Effector CD4-positive, alpha-beta T cell (primary cell): ENCODE results near the gene CPEB4.

Source experiments
- DNase-seq: peaks from one replicate; pipeline ENCODE4 v3.0.0-alpha.2; 2020
- total RNA-seq: gene quantifications from one replicate; lab custom pipeline; 2026; lab: John Stamatoyannopoulos, UW

CPEB4 gene
- total RNA-seq: 61.9 reads per million, percentile 73 among the genes with 10 or more reads in this experiment

DNA sequence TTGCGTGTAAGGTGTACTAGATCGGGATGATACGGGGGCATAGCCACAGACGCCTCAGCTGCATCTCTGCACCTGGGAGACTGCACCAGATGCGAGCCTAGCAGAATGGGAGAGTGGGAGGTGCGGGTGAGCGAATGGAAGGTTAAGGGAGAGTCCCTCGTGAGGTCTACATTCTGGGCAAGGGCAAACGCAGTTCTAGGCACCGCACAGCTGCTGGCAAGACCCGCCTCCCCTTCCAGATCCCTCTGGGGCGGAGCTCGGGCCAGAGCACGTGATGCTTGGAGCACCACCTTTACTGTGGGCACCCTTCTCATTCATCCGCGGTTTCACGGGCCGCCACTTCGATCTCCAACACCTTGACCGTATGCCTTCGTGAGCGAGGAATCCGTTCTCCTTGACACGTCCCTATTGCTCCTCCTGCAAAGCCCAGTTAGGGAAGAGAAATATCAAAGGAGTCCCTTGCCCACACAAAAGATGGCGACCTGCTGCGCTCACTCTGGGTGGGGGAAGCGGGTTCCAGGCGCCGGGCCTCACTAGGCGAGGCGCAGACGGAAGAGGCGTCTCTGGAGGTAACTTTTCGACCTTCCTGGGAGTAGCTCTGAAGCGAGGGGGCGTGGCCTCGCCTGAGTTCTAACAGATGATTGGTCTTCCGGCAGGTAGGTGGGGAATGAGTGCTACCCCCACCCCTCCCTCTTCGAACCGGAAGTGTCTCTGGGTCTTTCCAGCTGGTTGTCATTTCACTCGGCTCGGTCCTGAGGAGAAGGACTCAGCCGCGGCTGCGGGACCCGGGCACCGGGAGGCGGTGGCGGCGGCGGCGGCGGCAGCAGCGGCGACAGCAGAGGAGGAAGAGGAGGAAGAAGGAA is at the start of gene CPEB4:
TSS of gene CPEB4 (plus strand) at position 740 of the 863 bp plus-strand sequence. CDS start 1,385 bp downstream, outside the sequence.
- DNase-seq: peak; percentile 93

DNA sequence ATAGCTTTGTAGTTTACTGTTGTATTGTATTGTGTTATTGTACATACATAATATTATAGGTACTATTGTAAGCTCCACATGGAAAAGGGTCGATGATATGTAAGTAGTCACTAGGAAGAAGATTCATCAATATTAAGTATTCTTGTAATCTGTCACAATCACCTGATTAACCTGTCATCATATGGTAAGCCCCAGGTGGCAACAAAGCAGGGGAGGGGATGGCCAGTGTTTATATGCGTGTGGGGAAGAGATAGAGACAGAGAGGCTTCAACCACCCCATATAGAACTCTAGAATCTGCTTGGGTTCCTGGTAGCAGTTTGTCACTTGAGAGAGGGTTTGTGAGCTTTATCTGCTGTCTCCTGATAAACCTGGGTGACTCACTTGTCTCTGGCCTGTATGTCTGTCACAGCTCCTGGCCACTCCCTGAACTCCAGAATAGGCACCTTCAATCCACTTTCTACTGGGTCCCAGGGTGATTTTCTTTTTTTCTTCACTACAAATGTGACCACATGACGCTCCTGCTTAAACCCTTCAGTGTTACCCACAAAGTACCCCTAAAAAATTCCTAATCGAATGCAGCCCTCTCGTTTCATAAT is 48.9 kb upstream of the CPEB4 start:
- DNase-seq: no peak

DNA sequence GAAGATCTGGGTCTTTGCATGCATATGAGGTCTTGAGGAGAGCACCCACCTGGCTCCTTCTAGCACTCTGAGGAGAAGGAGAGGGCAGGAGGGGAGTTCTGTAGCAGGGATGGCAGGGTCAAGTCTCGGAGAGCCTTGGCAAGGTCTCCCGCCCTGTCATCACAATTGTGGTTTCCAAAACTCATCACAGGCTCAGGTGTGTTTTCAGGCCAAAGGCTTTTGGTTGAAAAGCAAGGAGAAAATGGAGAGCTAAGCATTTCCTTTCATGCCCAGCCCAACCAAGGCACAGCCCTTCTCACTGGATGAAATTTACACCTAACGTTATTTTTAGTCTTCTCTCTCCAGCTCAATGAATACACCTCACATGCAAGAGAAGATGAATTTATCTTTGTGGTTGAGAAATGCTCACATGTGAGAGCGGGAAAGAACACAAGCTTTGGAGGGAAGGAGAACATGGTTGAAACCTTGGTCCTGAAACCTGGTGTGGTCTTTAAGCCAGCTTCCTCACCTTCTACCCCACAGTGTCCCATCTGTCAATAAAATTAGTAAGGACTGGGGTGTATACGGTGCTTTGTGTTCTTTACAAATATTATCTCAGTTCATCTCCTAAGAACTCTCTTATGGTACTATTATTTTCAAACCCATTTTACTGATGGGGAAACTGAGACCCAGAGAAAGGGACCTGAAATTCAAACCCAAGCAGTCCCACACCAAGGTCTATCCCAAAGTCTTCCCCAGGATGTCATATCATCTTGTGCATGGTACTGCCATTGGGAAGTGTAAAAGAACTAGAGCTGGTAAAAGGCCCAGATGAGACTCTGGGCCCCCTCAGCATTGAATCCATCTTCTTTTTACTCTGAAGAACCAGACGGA is 47.8 kb upstream of the CPEB4 start:
- DNase-seq: no peak

DNA sequence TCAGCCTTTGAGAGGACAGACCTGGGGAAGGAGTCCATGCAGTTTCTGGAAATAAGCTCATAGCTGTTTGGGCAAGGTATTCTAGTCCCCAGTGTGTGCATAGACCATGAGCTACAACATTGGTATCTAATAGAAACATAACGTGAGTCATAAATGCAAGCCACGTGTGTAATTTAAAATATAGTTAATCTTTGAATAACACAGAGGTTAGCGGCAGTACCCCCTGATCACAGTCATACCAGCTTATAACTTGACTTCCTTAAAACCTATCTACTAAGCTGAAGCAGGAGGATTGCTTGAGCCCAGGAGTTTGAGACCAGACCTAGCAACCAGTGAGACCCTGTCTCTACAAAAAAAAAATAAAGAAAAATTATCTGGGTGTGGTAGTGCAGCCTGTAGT is 46.4 kb upstream of the CPEB4 start:
- DNase-seq: no peak

DNA sequence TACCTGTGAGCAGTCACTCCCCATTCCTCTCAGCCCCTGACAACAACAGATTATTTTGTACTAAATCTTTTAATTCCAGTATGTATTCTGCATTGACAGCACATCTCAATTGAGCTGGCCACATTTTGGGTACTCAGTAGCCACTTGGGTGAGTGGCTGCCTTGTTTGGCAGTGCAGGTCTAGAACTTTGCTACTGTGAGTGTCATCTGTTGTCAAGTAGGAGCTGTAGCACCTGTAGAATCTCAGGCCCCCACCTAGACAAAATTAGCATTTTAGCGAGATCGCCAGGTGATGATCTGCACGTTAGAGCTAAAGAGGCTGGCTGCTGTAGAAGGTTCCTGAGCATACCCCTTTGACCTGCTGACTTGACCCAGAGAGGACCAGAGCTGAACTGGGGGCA is 44.4 kb upstream of the CPEB4 start:
- DNase-seq: no peak

DNA sequence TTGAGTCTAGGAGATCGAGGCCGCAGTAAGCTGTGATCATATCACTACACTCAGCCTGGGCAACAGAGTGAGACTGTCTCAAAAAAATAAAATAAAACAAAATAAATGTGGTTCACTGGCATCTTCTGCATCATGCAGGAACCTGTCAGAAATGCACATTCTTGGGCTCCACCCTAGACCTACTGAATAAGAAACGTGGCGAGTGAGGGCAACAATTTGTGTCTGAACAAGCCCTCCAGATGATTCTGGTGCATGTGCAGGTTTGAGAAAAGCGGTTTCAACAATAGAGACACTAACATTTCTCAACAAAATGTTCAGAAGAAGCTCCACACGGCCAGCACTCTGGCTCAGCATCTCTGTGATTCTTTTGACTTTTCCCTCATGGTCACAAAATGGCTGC is 42.8 kb upstream of the CPEB4 start:
- DNase-seq: no peak

DNA sequence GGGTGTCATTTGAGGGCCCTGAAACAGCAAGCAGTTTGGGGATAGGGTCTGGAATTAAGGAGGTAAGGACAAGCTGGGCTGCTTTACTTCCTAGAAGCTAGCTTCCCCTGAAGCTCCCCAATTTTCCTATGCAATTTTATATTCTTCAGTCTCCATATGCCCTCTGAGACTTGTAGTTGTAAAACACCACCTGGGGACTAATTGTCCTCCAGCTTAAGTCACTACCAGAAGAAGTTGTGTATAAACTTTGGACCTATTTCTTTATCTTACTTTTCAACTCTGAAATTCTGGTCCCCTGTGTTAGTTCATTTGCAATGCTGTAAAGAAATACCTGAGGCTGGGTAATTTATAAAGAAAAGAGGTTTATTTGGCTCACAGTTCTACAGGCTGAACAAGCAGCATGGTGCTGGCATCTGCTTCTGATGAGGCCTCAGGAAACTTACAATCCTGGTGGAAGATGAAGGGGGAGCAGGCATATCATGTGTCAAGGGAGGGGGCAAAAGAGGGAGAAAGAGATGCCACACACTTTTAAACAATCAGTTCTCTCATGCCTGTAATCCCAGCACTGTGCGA is 41.1 kb upstream of the CPEB4 start:
- DNase-seq: no peak

DNA sequence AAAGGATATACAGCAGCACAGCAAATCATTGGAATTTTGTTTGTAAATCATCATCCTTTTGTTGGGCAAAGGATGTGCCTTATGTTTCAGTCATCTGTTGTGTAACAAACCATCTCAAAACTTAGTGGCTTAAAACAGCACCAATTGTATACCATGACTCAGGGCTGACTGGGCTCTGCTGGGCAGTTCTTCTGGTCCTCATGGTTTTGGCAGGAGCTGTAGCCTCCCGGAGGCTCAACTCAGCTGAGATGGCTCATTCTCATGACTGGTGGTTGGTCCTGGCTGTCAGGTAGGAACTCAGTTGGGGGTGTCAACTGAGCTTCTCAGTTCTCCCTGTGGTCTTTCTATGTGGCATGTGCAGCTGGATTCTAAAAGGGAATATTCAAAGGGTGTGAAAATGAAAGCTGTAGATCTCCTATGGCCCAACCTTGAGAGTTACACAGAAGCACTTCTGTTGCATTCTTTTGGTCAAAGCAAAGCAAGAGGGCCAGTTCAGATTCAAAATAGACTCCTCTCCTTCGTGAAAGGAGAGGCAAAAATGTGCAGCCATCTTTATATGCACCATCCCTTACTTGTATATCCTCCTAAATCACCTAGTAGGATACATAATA is 39.1 kb upstream of the CPEB4 start:
- DNase-seq: no peak

DNA sequence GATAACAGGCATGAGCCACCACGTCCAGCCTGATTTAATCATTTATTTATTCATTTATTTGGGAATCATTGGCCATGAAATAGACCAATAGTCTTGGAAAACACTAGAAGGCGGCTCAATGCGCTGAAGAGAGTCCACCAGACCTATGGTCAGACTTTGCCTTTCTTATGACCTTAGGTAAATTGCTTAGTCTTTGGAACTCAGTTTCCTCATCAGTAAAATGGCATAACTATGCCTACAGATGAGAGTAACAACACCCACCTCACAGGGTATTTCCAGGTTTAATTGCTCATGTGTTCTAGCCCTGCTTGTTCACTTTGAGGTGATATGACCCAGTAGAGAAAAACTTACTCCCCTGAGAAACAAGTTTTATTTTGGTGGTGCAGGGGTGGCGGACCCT is 38.2 kb upstream of the CPEB4 start:
- DNase-seq: no peak

DNA sequence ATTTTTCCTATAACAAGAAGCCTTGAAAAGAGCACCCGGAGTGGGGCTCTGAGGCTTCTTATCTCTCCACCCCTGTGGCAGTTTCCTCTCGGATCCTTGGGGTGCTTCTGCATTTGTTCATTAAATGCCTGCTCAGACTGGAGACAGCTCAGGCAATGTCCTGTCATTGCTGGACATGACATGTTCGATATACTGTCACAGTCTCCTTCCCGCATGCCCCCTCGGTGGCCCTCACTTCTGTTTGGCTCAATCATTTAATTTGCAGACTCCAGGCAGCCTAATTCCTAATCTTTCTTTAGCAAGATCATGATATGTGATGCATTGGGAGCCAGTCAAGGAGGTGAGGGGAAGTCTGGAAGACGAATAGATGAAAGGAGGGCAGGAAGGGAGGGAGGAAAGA is 37.5 kb upstream of the CPEB4 start:
- DNase-seq: no peak

DNA sequence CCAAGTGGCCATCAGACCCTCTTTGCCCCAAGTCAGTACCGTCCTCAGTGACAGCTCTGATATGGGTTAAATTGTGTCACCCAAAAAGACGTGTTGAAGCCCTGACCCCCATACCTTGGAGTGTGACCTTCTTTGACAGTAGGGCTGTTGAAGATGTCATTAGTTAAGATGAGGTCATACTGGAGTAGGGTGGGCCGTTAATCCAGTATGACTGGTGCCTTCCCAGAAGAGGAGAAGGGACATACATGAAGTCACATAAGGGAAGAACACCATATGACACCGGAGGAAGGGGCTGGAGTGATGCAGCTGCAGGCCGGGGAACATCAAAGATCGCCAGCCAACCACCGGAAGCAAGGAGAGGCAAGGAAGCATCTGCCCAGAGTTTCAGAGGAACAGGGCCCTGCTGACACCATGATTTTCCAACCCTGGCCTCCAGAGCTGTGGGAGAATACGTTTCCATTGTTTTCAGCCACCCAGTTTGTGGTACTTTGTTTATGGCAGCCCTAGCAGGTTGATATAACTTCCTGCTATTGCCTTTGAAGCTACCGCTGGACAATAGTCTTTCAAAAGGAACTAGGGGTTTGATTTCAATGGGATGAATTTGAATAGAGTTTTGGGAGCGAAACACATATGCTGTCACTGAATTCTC is 36.4 kb upstream of the CPEB4 start:
- DNase-seq: no peak

DNA sequence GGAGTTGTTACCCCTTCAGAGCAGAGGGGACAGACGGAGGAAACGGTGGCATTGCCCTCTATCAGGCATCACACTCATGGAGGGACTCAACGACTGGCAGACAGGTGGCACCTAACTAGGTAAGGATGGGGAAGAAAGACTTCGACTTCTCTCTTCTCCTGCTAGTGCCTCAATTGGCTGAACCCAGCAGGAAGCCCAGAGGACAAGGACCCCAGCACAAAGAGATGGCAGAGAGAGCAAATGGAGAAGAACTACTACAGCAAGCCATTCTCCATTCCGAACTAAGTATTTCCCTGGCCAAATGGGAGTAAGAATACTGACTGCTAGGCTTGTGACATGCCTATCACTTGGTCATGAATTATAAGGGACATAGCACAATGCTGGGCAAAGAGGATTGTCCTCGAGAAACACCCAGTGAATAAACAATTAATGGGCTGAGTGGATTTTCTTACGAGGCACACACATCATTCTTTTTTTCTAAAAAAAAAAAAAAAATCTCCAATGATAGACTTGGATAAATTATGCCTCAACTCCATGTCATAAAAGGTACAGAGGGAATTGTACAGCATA is 35.3 kb upstream of the CPEB4 start:
- DNase-seq: no peak

DNA sequence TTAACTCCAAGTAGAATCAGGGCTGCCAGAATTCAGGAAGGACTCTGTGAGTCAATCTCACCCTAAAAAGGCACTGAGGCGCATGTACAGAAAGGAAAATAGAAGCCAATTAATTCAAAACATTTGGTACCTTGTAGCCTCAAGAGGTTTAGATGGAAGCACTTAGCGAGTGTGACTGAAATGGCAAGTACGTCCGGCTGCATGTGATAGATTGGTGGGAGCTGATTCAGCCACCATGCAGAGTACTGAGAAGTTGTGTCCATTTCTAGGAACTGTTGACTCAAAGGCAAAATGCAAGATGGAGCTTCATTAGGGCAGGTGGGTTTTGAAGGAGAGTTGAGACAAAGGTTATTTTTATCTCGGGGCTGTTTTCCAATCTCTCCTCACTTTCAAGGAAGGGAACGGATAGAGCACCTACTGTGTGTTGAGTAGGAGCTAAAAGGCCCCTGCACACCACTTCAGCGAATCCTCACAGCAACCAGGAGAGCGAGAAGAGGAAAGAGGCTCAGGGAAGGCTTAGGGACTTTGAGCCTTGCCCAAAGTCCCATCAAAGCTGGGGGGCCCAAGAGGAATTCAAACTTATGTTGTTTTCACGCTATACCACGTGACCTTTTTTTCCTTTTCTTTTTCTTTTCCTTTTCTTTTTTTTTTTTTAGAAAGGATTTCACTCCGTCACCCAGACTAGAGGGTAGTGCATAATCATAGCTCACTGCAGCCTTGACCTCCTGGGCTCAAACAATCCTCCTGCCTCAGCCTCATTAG is 34.6 kb upstream of the CPEB4 start:
- no peak for DNase-seq

DNA sequence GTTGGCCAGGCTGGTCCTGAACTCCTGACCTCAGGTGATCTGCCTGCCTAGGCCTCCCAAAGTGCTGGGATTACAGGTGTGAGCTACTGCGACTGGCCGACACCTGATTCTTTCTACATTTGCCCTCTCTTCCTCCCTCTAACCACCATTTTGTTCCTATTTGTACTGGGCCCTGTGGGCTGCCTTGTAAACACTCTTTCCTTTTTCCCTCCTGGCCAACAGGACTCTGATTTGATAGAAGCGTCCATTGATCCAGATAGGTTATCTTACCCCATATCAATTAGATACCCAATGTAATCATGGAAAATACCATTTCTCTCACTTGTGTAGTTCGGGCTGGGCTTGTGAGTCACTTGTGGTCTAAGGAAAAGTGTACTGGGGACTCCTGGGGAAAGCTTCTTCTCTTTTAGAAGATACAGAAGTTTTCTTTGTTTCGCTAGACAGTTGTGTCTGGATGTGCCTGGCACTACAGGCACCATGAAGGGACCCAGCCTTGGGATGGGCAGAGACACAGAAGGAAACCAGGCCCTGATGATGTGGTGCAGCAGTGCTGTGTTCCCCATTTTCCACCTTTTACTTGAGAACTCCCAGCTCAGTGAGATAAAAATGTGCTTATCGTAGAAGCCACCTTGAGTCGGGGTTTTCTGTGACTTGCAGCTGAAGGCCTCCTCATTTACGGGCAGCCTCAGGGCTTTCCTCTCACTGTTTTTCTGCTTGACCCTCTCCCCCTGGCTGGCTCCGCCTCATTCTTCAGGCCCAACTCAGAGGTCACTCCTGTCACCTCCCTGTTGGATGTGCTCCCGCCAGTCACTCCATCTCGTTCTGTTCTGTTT is 32.8 kb upstream of the CPEB4 start:
- DNase-seq: no peak

DNA sequence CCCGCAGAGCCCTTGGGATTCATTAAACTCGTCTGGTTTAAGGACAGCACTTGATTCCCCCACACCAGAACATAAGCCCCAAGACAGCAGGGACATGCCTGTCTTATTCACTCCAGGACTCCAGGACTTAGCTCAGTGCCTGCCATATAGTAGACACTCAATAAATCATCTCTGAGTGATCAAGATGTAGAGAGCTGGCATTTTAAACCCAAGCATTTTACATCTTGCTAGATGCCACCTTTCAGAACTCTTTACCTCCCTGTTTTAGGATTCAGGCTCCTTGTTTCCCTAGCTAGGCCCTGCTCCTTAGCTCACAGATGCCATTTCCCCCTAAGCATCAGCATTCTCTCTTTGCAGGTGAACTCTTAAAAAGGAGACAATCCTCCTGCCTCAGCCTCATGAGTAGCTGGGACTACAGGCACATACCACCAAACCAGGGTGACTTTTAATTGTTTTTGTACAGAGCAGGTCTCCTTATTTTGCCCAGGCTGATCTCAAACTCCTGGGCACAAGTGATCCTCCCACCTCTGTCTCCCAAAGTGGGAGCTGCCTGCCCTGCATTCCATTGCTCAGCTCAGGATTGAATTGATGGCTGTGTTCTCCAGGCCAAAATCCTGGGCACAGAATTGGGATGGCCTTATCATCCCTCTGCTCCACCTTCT is 32.0 kb upstream of the CPEB4 start:
- DNase-seq: no peak

DNA sequence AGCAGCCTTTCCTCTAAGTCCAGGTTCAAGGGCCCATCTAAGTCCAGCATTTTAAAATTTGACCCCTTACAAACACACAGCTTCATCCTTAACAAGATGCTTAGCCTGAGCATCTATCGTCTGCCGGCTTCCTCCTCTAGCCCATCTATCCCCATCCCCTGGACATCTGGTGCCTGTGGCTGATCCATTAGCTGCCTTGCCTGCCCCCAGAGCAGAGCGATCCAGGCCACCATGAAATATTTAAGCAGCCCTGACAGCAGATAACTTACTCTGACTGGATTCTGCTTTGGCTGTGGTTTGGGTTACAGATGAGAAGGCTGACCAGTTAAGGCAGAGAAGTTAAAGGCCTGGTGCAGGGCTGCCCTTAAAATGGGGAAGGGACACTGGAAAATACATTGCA is 30.9 kb upstream of the CPEB4 start:
- DNase-seq: no peak

DNA sequence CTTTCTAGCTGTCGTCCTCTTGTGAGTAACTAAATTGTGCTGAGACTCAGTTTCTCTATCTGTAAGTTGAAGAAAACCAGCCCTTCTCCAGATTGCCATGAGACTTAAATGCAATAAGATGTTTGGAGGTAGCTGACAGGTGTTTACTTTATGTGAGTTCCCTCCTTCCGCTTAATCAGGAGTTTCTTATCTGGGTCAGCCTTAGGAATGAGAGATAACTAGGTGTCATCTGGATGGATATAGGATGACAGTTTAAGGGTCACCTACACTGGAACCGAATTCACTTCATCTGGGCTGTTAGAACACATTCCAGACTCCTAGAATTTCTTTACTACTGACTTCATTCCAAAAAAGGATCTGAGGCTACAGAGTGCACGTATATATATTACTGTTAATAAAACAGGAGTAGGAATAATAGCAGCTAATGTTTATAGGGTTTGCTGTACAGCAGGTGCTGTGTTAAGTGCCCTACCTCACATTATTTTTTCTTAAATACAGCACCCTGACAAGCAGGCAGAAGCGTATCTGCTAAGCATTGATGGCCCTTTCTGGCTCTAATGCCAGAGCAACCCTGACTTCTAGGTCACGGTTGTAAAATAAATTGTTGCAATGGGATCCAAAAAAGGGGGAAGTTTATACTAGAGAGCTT is 30.0 kb upstream of the CPEB4 start:
- DNase-seq: no peak

DNA sequence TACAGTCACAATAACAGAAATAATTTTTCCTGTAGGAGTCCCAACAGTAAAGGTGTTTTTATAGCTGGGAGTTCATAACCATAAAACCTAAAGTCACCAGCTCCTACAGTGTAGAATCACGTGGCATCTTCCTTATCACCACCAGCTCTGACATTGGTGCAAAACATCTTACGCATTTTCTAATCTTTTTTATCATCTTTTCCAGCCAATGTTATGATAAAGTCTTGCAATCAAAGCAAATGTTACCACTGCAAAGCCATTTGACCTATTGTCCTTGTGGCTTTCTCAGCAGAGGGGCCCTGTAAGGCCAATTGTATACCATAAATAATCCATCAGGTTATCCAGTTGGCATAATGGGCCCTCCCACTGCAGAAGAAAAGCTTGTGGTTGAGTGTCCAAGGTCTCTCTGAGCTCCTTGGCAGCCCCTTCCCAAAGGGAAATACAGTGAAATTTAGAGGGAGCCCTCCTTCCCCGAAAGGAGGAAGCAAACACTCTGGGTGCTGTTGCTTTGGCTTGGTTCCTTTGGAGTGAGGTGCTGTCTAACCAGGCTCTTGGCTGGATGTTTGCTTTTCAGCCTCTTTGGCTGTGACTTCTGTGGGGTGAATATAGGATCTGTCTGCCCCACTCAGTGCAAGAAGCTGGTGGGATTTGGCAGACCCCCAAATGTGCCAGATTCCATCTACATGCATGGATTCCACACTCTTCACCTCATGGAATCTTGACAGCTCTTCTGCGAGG is 29.3 kb upstream of the CPEB4 start:
- no peak for DNase-seq
